Activated T-helper 2 cell treated with anti-CD3 and anti-CD28 coated beads, Interferon-gamma antibody, Interleukin-2, Interleukin-4, amounts not matched to agents 10 μg/mL and 5 μg/mL and 100 μg/mL, durations not matched to agents 14 hours and 24 hours and 36 hours (primary cell): Measurements from ENCODE around the gene RAB7A. TPM values are rescaled to one million over a fixed set of nuclear protein-coding genes. Genes with fewer than 3 reads are reported as not detected.

Source experiments
- DNase-seq: peaks from one replicate; pipeline ENCODE4 v3.0.0; 2021; ENCODE audit warnings: low spot score
- H3K27ac Mint-ChIP-seq: one replicate; pipeline ENCODE4 v1.8.0; 2021; ENCODE audit warnings: mixed read lengths
- H3K27me3 Mint-ChIP-seq: one replicate; pipeline ENCODE4 v1.8.0; 2021; ENCODE audit warnings: low read depth, mixed read lengths
- H3K36me3 Mint-ChIP-seq: one replicate; pipeline ENCODE4 v1.8.0; 2021; ENCODE audit warnings: low read depth, mixed read lengths
- H3K4me1 Mint-ChIP-seq: one replicate; pipeline ENCODE4 v1.8.0; 2021; ENCODE audit warnings: low read depth, mixed read lengths
- H3K4me3 Mint-ChIP-seq: one replicate; pipeline ENCODE4 v1.8.0; 2021; ENCODE audit warnings: low read depth, mild to moderate bottlenecking, moderate library complexity, mixed read lengths
- H3K9me3 Mint-ChIP-seq: one replicate; pipeline ENCODE4 v1.8.0; 2021; ENCODE audit warnings: mixed read lengths
- intact Hi-C: fragments of 100-400 bp; cut with micrococcal nuclease; formaldehyde crosslinking; loops from one replicate; pipeline ENCODE4 v1.15.1; 2023
- total RNA-seq: library from RNA; stranded (reverse); gene quantifications from 2 replicates; pipeline ENCODE4 v1.2.3, GENCODE V29; 2022

The RAB7A gene
- total RNA-seq, result 320 and 322 TPM in 2 replicates

DNA sequence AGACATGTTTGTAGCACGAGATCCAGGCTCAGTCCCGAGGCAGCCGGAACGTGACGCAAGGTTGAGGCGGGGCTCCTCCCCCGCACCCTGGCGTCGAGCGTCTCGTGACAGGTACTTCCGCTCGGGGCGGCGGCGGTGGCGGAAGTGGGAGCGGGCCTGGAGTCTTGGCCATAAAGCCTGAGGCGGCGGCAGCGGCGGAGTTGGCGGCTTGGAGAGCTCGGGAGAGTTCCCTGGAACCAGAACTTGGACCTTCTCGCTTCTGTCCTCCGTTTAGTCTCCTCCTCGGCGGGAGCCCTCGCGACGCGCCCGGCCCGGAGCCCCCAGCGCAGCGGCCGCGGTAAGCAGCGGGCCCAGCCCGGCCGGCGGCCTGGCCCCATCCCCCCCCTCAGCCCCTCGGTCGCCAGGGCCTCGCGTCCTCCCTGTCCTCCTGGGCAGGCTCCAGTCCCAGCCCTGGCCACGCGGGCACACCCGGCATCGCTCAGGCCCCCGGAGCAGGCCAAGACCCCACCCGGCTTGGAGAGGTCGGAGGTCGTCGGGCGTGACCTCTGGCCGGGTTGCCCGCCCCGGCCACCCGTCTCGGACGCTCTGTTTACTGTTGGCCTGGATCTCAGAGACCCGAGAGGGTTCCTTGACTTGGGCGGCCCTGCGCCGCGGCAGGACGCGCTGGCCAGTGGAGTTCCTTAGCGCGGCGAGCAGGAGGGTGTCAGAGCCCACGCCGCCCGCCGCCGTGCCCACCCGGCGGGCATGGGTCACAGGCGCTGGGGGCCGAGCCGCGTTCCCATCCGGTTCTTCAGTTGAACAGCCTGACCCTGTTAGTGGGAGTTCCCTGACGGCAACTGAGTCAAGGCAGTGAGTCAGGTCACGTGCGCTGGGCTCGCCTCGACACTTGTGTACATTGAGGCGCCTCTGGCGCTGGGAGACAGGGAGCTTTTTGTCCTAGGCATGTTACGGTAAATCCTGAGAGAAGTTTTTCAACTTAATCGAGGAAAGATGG, at the start of gene RAB7A:
TSS of gene RAB7A (plus strand) at position 161 of the 994 bp plus-strand sequence. CDS start 69,185 bp downstream, outside the sequence.
- peak within 1 kb of the TSS; percentile 80 for H3K27ac Mint-ChIP-seq
- H3K36me3 Mint-ChIP-seq, result peaks cover 27% of the 10 kb centered on the region
- H3K4me3 Mint-ChIP-seq, result peak within 1 kb of the TSS; percentile 90
- H3K9me3 Mint-ChIP-seq, result peaks cover 6% of the 10 kb centered on the region
- H3K4me1 Mint-ChIP-seq, result peaks cover 47% of the 10 kb centered on the region
- intact Hi-C loops, result loop anchor here (1.0 to 10.0 kb wide), 6 partner anchors 46 to 388 kb away; partner anchors contain the start of genes ACAD9 and RPN1
- peak; percentile 94 for DNase-seq
- peaks cover 1% of the 10 kb centered on the region for H3K27me3 Mint-ChIP-seq

DNA sequence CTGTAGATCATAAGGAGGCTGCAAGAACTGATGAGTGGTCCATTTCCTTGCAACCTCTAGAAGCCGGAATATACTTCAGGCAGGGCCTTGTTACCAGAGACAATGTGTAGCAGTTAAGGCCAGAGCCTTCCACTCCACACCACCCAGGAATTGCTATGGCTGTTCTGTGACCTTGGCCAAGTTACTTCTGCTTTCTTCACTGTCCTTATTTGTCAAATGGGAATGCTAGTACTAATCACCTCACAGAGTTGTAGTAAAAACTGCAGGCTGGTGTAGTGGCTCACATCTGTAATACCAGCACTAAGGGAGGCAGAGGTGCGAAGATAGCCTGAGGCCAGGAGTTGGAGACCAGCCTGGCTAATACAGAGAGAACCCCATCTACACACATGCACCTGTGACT, 46.6 kb upstream of the RAB7A start:
- intact Hi-C loops, result no loop called here
- DNase-seq, result no peak
- Mint-ChIP-seq H3K4me1 (peaks cover 33% of the 10 kb centered on the region), H3K36me3 (peaks cover 2% of the 10 kb centered on the region), H3K4me3 (peak overlapping the region; percentile 84), H3K27ac (no peak overlapping the region), H3K9me3 (no peaks in the 10 kb centered on the region), H3K27me3 (no peaks in the 10 kb centered on the region)

DNA sequence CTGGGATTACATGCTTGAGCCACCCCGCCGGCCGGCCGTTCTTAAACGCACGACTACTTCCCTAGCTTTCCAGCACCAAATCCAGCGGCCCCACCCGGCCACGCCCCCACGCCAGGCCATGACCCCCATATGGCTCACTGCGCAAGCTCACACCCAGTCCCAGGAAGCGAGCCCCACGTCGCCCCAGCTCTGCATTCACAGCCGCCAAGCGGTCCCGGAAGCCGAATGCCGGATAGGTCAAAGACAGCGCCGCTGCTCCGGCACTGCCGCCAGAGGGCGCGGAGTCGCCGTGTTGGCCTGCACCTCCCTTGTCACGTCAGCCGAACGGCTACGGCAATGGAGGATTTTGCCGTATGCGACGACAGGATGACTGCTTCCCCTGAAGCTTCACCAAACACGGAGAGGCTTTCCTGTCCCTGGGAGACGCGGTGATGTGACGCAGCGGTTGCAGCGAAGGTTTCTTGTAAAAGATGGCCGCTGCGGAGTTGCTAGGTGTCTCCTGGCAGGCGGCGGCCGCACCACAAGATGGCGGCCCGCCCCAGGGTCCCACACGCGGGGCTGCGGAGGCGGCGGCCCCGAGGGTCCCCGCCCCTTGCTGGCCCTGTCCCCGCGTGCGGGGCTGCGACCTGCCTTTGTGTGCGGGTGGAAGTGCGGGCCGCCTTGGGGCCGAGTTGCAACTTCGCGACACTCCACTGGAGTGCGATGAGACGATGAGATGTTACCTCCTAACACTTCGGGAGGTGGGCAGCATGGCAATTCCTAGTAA, 45.2 kb upstream of the RAB7A start:
- intact Hi-C loops, result loop anchor here (1.0 to 2.0 kb wide), 7 partner anchors 30 to 198 kb away; partner anchors contain the start of genes ACAD9, RAB7A and RPN1
- peak; percentile 96 for DNase-seq
- Mint-ChIP-seq H3K4me3 (peak overlapping the region; percentile 84), H3K9me3 (no peaks in the 10 kb centered on the region), H3K4me1 (peaks cover 22% of the 10 kb centered on the region), H3K27me3 (no peaks in the 10 kb centered on the region), H3K27ac (peak overlapping the region; percentile 98), H3K36me3 (no peaks in the 10 kb centered on the region)

DNA sequence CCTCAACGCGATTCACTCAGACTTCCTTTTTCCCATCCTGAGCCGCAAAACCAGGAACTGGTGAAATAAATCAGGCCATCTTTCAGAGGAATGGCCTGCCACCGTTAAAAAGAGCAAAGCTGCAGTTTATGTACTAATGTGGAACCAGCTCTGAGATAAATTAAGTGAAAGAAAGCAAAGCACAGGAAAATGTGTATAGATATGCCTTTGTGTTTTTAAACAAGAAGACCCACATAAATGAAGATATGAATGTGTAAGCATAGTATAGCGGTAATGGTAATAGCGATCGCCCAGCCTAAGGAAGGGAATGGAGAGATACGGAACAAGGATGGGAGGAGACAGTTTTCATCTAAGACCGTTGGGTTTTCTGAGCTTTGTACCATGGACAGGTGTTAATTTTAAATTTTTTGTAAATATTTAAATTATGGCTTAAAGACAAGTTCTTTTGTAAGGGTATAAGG, 44.6 kb upstream of the RAB7A start:
- peaks cover 20% of the 10 kb centered on the region for H3K4me1 Mint-ChIP-seq
- H3K36me3 Mint-ChIP-seq, result no peaks in the 10 kb centered on the region
- H3K27ac Mint-ChIP-seq, result peak overlapping the region; percentile 98
- H3K27me3 Mint-ChIP-seq, result no peaks in the 10 kb centered on the region
- DNase-seq, result no peak
- H3K4me3 Mint-ChIP-seq, result peak overlapping the region; percentile 84
- H3K9me3 Mint-ChIP-seq, result no peaks in the 10 kb centered on the region
- intact Hi-C loops, result loop anchor here (2.0 kb wide), 3 partner anchors 45 to 197 kb away; partner anchors contain the start of genes ACAD9 and RAB7A

DNA sequence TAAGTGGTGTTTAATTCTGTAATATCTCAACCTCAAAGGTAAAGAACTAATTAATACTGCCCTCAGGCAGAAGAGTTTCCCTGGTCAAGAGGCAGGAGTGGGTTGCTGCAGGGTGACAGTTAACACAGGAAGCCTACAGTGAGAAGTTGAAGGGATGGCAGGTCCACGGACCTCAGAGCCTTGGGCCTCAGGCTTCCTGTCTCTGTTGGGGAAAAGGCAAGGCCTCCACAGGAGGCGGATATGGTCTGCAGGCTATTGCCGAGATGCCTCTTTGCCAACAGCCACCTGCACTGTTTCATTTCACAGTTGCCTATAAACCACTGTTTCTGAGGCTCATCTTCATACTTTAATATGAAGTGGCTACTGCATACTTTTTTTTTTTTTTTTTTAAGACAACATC, 42.0 kb upstream of the RAB7A start:
- no peaks in the 10 kb centered on the region for H3K27me3 Mint-ChIP-seq
- H3K27ac Mint-ChIP-seq, result no peak overlapping the region
- H3K36me3 Mint-ChIP-seq, result no peaks in the 10 kb centered on the region
- H3K4me3 Mint-ChIP-seq, result no peak overlapping the region
- no peak for DNase-seq
- peaks cover 20% of the 10 kb centered on the region for H3K4me1 Mint-ChIP-seq
- H3K9me3 Mint-ChIP-seq, result no peaks in the 10 kb centered on the region
- intact Hi-C loops, result no loop called here

DNA sequence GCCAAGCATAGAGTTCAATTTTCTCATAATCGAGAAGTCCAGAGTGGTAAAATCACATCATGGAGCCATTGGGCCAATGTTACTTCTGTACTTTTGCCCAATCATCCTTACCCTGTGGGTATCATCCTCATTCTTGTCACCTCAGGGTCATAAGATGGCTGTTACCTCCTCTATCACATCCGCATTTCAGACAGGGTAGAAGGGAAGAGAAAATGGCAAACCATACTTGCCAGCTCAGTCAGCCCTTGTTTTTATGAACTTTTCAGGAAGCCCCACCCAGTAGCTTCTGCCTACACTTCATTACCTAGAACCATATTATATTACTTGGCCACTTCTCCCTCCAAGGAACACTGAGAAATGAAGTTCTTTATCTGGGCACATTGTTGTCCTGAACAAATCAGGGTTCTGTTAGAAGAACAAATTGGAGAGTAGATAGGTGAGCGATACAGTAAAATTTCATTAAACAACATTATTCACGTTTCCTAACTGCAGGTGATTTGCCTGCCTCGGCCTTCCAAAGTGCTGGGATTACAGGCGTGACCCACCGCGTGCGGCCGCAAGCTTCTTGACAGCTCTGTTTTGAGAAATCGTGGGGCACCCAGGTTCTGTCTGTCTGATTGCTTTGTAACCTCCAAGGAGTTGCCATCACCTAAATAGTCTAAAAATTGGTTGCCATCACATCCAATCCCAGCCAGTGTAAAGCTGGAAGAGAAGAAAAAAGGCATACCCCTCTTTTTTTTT, 40.8 kb upstream of the RAB7A start:
- H3K4me3 Mint-ChIP-seq, result no peak overlapping the region
- H3K4me1 Mint-ChIP-seq, result peaks cover 13% of the 10 kb centered on the region
- no peaks in the 10 kb centered on the region for H3K36me3 Mint-ChIP-seq
- no peak overlapping the region for H3K27ac Mint-ChIP-seq
- no peaks in the 10 kb centered on the region for H3K9me3 Mint-ChIP-seq
- intact Hi-C loops, result no loop called here
- H3K27me3 Mint-ChIP-seq, result no peaks in the 10 kb centered on the region
- no peak for DNase-seq

DNA sequence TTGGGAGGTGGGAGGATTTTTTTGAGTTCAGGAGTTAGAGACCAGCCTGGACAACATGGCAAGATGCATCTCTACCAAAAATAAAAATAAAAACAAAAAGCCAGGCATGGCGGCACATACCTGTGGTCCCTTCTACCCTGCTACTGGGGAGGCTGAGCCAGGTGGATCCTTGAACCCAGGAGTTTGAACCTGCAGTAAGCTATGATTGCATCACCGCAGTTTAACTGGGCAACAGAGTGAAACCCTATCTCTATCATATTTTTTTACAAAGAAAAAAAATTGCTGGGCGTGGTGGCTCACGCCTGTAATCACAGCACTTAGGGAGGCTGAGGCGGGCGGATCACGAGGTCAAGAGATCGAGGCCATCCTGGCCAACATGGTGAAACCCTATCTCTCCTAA, 39.5 kb upstream of the RAB7A start:
- Mint-ChIP-seq H3K4me1 (peaks cover 7% of the 10 kb centered on the region), H3K27me3 (no peaks in the 10 kb centered on the region), H3K36me3 (no peaks in the 10 kb centered on the region), H3K27ac (no peak overlapping the region), H3K4me3 (no peak overlapping the region), H3K9me3 (no peaks in the 10 kb centered on the region)
- DNase-seq, result no peak
- intact Hi-C loops, result no loop called here

DNA sequence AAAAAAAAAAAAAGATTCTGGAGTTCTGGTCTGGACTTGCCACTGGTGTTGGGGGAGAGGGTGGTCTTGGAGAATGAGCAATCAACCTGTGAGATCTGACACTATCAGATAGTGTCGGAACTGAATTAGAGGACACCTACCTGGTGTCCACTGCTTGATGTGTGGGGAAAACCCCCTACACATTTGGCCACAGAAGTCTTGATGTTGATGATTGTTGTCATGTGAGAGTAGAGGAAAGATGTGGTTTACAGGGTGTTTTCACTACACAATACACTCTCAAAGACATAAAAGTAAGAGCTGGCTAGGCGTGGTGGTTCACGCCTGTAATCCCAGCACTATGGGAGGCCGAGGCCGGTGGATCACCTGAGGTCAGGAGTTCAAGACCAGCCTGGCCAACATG, 36.9 kb upstream of the RAB7A start:
- Mint-ChIP-seq H3K4me3 (no peak overlapping the region), H3K36me3 (no peaks in the 10 kb centered on the region), H3K27ac (no peak overlapping the region), H3K27me3 (no peaks in the 10 kb centered on the region), H3K9me3 (no peaks in the 10 kb centered on the region), H3K4me1 (no peaks in the 10 kb centered on the region)
- intact Hi-C loops, result no loop called here
- no peak for DNase-seq

DNA sequence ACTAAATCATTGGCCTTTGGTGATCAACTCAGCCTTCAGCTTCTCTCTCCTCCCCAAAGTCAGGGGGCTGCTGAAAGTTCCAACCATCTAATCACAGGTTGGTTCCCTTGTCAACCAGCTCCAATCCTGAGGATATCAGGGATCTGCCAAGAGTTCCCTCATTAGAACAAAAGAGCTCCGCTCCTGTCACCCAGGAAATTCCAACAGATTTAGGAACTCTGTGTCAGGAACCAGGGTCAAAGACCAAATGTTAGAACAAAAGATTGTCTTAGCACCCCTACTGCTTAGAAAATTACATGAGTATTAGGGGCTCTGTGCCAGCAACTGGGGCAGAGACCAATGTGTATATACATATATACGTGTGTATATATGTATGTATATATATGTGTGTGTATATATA, 32.3 kb upstream of the RAB7A start:
- Mint-ChIP-seq H3K4me3 (no peak overlapping the region), H3K36me3 (no peaks in the 10 kb centered on the region), H3K9me3 (no peaks in the 10 kb centered on the region), H3K27ac (no peak overlapping the region), H3K27me3 (peaks cover 2% of the 10 kb centered on the region), H3K4me1 (no peaks in the 10 kb centered on the region)
- intact Hi-C loops, result no loop called here
- DNase-seq, result no peak

DNA sequence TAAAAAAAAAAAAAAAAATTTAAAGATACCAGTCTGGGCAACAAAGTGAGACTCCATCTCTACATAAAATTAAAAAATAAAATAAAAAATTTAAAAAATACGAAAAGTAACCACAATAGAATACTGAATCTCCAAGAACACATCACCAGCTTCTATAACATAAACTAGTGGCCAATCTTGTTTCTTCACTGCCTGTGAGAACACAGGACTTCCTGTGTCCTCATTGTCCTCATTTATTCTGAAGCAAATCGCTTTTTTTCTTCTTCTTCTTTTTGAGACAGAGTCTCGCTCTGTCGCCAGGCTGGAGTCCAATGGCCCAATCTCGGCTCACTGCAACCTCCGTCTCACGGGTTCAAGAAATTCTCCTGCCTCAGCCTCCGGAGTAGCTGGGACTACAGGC, 28.6 kb upstream of the RAB7A start:
- Mint-ChIP-seq H3K4me1 (no peaks in the 10 kb centered on the region), H3K36me3 (no peaks in the 10 kb centered on the region), H3K27ac (no peak overlapping the region), H3K9me3 (no peaks in the 10 kb centered on the region), H3K27me3 (peaks cover 2% of the 10 kb centered on the region), H3K4me3 (no peak overlapping the region)
- intact Hi-C loops, result no loop called here
- no peak for DNase-seq

DNA sequence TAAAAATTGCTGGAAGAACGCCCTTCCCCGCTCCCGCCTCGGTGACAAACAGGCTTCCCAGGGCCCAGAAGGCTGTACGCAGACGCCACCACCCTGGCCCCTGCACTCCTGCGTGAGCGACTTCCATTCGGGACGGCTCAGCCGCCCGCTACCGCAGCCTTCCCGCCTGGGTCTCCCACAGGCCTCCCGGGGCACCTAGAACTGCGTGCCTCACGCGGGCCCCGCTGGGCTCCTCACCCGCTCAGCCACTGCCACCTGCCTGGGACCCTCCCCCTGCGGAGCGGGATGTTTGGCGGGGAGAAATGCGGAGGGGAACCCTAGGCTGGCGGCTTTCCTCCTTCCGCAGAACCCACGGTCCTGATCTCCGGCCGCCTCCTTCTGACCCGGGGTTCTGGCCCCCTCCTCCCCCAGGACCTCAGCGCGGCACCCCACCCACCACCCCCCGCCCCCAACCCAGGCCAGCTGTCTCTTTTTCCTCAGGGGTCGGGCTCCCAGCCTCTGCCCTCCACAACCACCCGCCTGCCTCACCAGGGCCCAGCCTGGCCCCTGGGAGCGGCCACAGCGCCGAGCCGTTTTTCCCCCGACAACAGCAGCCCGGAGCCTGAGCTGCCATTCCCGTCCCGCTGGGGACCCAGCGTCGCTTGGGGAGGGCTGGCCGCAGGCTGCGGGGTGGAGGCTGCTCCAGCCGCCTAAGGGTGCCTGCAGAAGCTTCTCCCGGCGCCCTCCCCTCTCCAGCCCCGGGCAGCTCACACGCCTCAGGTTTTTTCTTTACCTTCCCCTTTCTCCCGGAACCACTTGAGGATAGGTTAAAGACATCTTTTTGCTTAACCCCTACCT, 27.6 kb upstream of the RAB7A start:
- Mint-ChIP-seq H3K27me3 (peaks cover 2% of the 10 kb centered on the region), H3K36me3 (no peaks in the 10 kb centered on the region), H3K9me3 (no peaks in the 10 kb centered on the region), H3K4me1 (no peaks in the 10 kb centered on the region), H3K4me3 (peak overlapping the region; percentile 47), H3K27ac (no peak overlapping the region)
- intact Hi-C loops, result no loop called here
- no peak for DNase-seq
